Breast epithelium (tissue), 3 donors: Measurements from ENCODE around the gene GRIN2C.

Experiments used
- POLR2A ChIP-seq: fragments of 450-650 bp; IDR thresholded peaks from one replicate; pipeline ENCODE4 v1.6.1; 2016; ENCODE audit warnings: antibody characterized with exemption, mild to moderate bottlenecking, moderate library complexity
- TF ChIP-seq, protein P1 (sequence below), 3 donors: fragments of 450-650 bp; IDR thresholded peaks; one replicate each; pipeline ENCODE4 v1.5.1; 2016 to 2017; ENCODE audit warnings: antibody characterized with exemption in 3 of 3, mild to moderate bottlenecking in 3 of 3, moderate library complexity in 3 of 3

DNA sequence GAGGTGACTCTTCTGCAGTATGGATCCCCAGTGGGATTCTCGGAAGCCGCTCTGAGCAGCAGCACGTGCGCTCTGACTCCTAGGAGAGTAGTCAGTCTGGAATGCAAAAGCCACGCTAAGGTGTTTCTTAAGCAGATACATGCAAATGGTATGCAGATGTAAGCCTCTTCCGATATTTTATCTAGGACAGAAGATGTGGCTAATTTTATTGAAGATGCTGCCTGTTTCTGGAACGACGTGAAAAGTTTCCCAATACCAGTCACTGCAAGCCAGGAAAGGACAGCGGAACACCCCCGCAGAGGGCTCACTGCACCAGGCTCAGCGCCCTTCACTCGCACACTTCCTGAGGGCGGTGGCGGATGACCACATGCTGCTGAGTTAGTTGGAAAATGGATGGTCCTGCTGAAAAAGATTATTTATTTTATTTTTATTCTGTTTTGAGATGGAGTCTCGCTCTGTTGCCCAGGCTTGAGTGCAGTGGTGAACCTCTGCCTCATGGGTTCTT is 23.6 kb upstream of the GRIN2C start:
- TF ChIP-seq, protein P1, sequence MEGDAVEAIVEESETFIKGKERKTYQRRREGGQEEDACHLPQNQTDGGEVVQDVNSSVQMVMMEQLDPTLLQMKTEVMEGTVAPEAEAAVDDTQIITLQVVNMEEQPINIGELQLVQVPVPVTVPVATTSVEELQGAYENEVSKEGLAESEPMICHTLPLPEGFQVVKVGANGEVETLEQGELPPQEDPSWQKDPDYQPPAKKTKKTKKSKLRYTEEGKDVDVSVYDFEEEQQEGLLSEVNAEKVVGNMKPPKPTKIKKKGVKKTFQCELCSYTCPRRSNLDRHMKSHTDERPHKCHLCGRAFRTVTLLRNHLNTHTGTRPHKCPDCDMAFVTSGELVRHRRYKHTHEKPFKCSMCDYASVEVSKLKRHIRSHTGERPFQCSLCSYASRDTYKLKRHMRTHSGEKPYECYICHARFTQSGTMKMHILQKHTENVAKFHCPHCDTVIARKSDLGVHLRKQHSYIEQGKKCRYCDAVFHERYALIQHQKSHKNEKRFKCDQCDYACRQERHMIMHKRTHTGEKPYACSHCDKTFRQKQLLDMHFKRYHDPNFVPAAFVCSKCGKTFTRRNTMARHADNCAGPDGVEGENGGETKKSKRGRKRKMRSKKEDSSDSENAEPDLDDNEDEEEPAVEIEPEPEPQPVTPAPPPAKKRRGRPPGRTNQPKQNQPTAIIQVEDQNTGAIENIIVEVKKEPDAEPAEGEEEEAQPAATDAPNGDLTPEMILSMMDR (IDR thresholded peaks at IDR 0.05) = no peak
- TF ChIP-seq POLR2A = no peak
